HEK293 (cell line): ENCODE measurements around the gene CHST14.

Experiments
- IKZF3 ChIP-seq: fragments of 450-650 bp; IDR thresholded peaks from 2 replicates; pipeline ENCODE4 v1.5.0; 2018; ENCODE audit warnings: missing biosample characterization, mild to moderate bottlenecking, missing genetic modification characterization, moderate library complexity
- KLF8 ChIP-seq: fragments of 450-650 bp; formaldehyde crosslinking; IDR thresholded peaks from 2 replicates; pipeline ENCODE4 v1.5.1; 2016; ENCODE audit warnings: missing biosample characterization, missing genetic modification characterization
- OVOL3 ChIP-seq: fragments of 450-650 bp; formaldehyde crosslinking; IDR thresholded peaks from 2 replicates; pipeline ENCODE4 v1.5.1; 2016; ENCODE audit warnings: missing biosample characterization, missing genetic modification characterization
- PATZ1 ChIP-seq: fragments of 450-650 bp; formaldehyde crosslinking; IDR thresholded peaks from 2 replicates; pipeline ENCODE4 v1.5.1; 2016; ENCODE audit warnings: missing biosample characterization, missing genetic modification characterization
- REPIN1 ChIP-seq: fragments of 450-650 bp; formaldehyde crosslinking; IDR thresholded peaks from 2 replicates; pipeline ENCODE4 v1.5.1; 2017; ENCODE audit warnings: missing biosample characterization, missing genetic modification characterization, low read depth
- SETDB1 ChIP-seq: IDR thresholded peaks from one replicate; pipeline ENCODE4 v1.6.1; 2017; ENCODE audit warnings: mild to moderate bottlenecking, low read length, moderate library complexity, mixed read lengths; ENCODE audit not compliant: insufficient read length
- SP2 ChIP-seq: fragments of 450-650 bp; formaldehyde crosslinking; IDR thresholded peaks from 2 replicates; pipeline ENCODE4 v1.5.1; 2016; ENCODE audit warnings: missing biosample characterization, missing genetic modification characterization
- WT1 ChIP-seq: fragments of 450-650 bp; formaldehyde crosslinking; IDR thresholded peaks from 2 replicates; pipeline ENCODE4 v1.5.1; 2016; ENCODE audit warnings: missing biosample characterization, missing genetic modification characterization
- ZBTB11 ChIP-seq: fragments of 450-650 bp; formaldehyde crosslinking; conservative IDR thresholded peaks from 2 replicates; pipeline ENCODE4 v1.5.1; 2016; ENCODE audit warnings: low read depth, missing biosample characterization, missing genetic modification characterization
- ZBTB20 ChIP-seq: fragments of 450-650 bp; formaldehyde crosslinking; IDR thresholded peaks from 2 replicates; pipeline ENCODE4 v1.5.1; 2016; ENCODE audit warnings: missing biosample characterization, missing genetic modification characterization
- ZFP3 ChIP-seq: fragments of 450-650 bp; formaldehyde crosslinking; IDR thresholded peaks from 2 replicates; pipeline ENCODE4 v1.5.1; 2016; ENCODE audit warnings: low read depth, missing biosample characterization, missing genetic modification characterization
- ZFP37 ChIP-seq: fragments of 450-650 bp; formaldehyde crosslinking; IDR thresholded peaks from 2 replicates; pipeline ENCODE4 v1.5.1; 2016; ENCODE audit warnings: missing biosample characterization, missing genetic modification characterization
- ZNF10 ChIP-seq: fragments of 450-650 bp; formaldehyde crosslinking; IDR thresholded peaks from 2 replicates; pipeline ENCODE4 v1.5.1; 2017; ENCODE audit warnings: missing biosample characterization, missing genetic modification characterization
- ZNF114 ChIP-seq: fragments of 450-650 bp; formaldehyde crosslinking; IDR thresholded peaks from 2 replicates; pipeline ENCODE4 v1.5.0; 2017; ENCODE audit warnings: missing biosample characterization, missing genetic modification characterization
- ZNF121 ChIP-seq: fragments of 450-650 bp; formaldehyde crosslinking; IDR thresholded peaks from 2 replicates; pipeline ENCODE4 v1.5.1; 2016; ENCODE audit warnings: missing biosample characterization, missing genetic modification characterization
- ZNF132 ChIP-seq: fragments of 450-650 bp; formaldehyde crosslinking; IDR thresholded peaks from 2 replicates; pipeline ENCODE4 v1.5.1; 2017; ENCODE audit warnings: missing biosample characterization, missing genetic modification characterization, borderline replicate concordance
- ZNF2 ChIP-seq: fragments of 450-650 bp; formaldehyde crosslinking; IDR thresholded peaks from 2 replicates; pipeline ENCODE4 v1.5.1; 2016; ENCODE audit warnings: missing biosample characterization, missing genetic modification characterization
- ZNF223 ChIP-seq: fragments of 450-650 bp; formaldehyde crosslinking; IDR thresholded peaks from 2 replicates; pipeline ENCODE4 v1.5.1; 2016; ENCODE audit warnings: missing biosample characterization, missing genetic modification characterization
- ZNF239 ChIP-seq: fragments of 450-650 bp; formaldehyde crosslinking; IDR thresholded peaks from 2 replicates; pipeline ENCODE4 v1.5.1; 2016; ENCODE audit warnings: missing biosample characterization, missing genetic modification characterization
- ZNF335 ChIP-seq: fragments of 450-650 bp; formaldehyde crosslinking; conservative IDR thresholded peaks from 2 replicates; pipeline ENCODE4 v1.5.1; 2016; ENCODE audit warnings: missing biosample characterization, missing genetic modification characterization
- ZNF394 ChIP-seq: fragments of 450-650 bp; formaldehyde crosslinking; IDR thresholded peaks from 2 replicates; pipeline ENCODE4 v1.5.1; 2016; ENCODE audit warnings: missing biosample characterization, missing genetic modification characterization, mild to moderate bottlenecking, moderate library complexity, borderline replicate concordance
- ZNF398 ChIP-seq: fragments of 450-650 bp; formaldehyde crosslinking; IDR thresholded peaks from 2 replicates; pipeline ENCODE4 v1.5.1; 2017; ENCODE audit warnings: missing biosample characterization, missing genetic modification characterization
- ZNF423 ChIP-seq: fragments of 450-650 bp; formaldehyde crosslinking; IDR thresholded peaks from 2 replicates; pipeline ENCODE4 v1.5.1; 2016; ENCODE audit warnings: missing biosample characterization, missing genetic modification characterization
- ZNF433 ChIP-seq: fragments of 450-650 bp; formaldehyde crosslinking; IDR thresholded peaks from 2 replicates; pipeline ENCODE4 v1.5.1; 2016; ENCODE audit warnings: missing biosample characterization, missing genetic modification characterization, low read depth
- ZNF473 ChIP-seq: fragments of 450-650 bp; formaldehyde crosslinking; IDR thresholded peaks from 2 replicates; pipeline ENCODE4 v1.5.1; 2017; ENCODE audit warnings: missing biosample characterization, missing genetic modification characterization
- ZNF549 ChIP-seq: fragments of 450-650 bp; IDR thresholded peaks from 2 replicates; pipeline ENCODE4 v1.5.1; 2018; ENCODE audit warnings: missing biosample characterization, missing genetic modification characterization, mild to moderate bottlenecking, inconsistent platforms, moderate library complexity
- ZNF624 ChIP-seq: fragments of 450-650 bp; formaldehyde crosslinking; IDR thresholded peaks from 2 replicates; pipeline ENCODE4 v1.5.1; 2017; ENCODE audit warnings: missing biosample characterization, missing genetic modification characterization
- ZNF704 ChIP-seq: fragments of 450-650 bp; formaldehyde crosslinking; IDR thresholded peaks from 2 replicates; pipeline ENCODE4 v1.5.1; 2016; ENCODE audit warnings: missing biosample characterization, missing genetic modification characterization
- ZNF785 ChIP-seq: fragments of 450-650 bp; formaldehyde crosslinking; IDR thresholded peaks from 2 replicates; pipeline ENCODE4 v1.5.1; 2016; ENCODE audit warnings: missing biosample characterization, missing genetic modification characterization
- ZSCAN18 ChIP-seq: fragments of 450-650 bp; formaldehyde crosslinking; IDR thresholded peaks from 2 replicates; pipeline ENCODE4 v1.5.1; 2016; ENCODE audit warnings: missing biosample characterization, missing genetic modification characterization
- ZXDB ChIP-seq: fragments of 450-650 bp; formaldehyde crosslinking; IDR thresholded peaks from 2 replicates; pipeline ENCODE4 v1.5.1; 2016; ENCODE audit warnings: missing biosample characterization, missing genetic modification characterization

Gene CHST14

GRCh38 chr15:40506964-40507571, 36.3 kb downstream of the CHST14 start (continued):
- no peak for TF ChIP-seq ZSCAN18 (tag by site-specific recombination)
- peak; percentile 85 for TF ChIP-seq IKZF3
- TF ChIP-seq REPIN1 (tag by site-specific recombination) = no peak
- no peak for TF ChIP-seq ZNF624
- TF ChIP-seq OVOL3 (tag by site-specific recombination) = no peak
- TF ChIP-seq PATZ1 (tag by site-specific recombination) = peak; percentile 59; the same call in 1 of the 2 replicates
- peak; percentile 80 for TF ChIP-seq ZBTB20 (tag by site-specific recombination)
- TF ChIP-seq SP2 (tag by site-specific recombination) = peak; percentile 47
- TF ChIP-seq ZBTB11 (tag by site-specific recombination) = no peak
- peak; percentile 67; the same call in 1 of the 2 replicates for TF ChIP-seq ZNF2 (tag by site-specific recombination)
- TF ChIP-seq ZNF10 (tag by site-specific recombination) = no peak
- TF ChIP-seq ZNF473 (tag by site-specific recombination) = no peak
- no peak for TF ChIP-seq ZNF223 (tag by site-specific recombination)
- TF ChIP-seq SETDB1 = no peak
- TF ChIP-seq KLF8 (tag by site-specific recombination) = no peak
- TF ChIP-seq ZNF398 (tag by site-specific recombination) = peak; percentile 82
- TF ChIP-seq ZNF785 = no peak
- TF ChIP-seq WT1 (tag by site-specific recombination) = 0 out of 2 replicates have a peak, but pooled peaks have one; percentile 34
- TF ChIP-seq ZNF239 (tag by site-specific recombination) = no peak
- no peak for TF ChIP-seq ZNF114 (tag by site-specific recombination)
- TF ChIP-seq ZNF121 (tag by site-specific recombination) = no peak
- peak; percentile 88 for TF ChIP-seq ZNF335 (tag by site-specific recombination)
- no peak for TF ChIP-seq ZNF704
- TF ChIP-seq ZNF549 (tag by site-specific recombination) = no peak
- TF ChIP-seq ZFP37 (tag by site-specific recombination) = no peak
- TF ChIP-seq ZNF394 (tag by site-specific recombination) = no peak
- TF ChIP-seq ZNF132 (tag by site-specific recombination) = no peak
- no peak for TF ChIP-seq ZNF433 (tag by site-specific recombination)
- no peak for TF ChIP-seq ZXDB
- no peak for TF ChIP-seq ZFP3 (tag by site-specific recombination)
- peak; percentile 57; the same call in 1 of the 2 replicates for TF ChIP-seq ZNF423
